ENCODE measurements around the gene RAP1A.
"Not testable (repeated sequence)": the region's sequence is repeated elsewhere in the genome, so short reads cannot be mapped to it uniquely, and the experiment has no call there.

Gene RAP1A

GRCh38 chr1:111598544-111598943 lies 21.0 kb upstream of the RAP1A start:
- DNase-seq (ENCODE audit: low spot score) = no peak

GRCh38 chr1:111599781-111600693 lies 19.6 kb upstream of the RAP1A start:
- DNase-seq (ENCODE audit: low spot score) = peak; percentile 47

- no peak for DNase-seq (ENCODE audit: low spot score)
Measured at GRCh38 chr1:111600886-111601386, 18.7 kb upstream of the RAP1A start.

GRCh38 chr1:111602302-111602701 lies 17.3 kb upstream of the RAP1A start:
- DNase-seq (ENCODE audit: low spot score) = no peak

- DNase-seq (ENCODE audit: low spot score) = no peak
Measured at GRCh38 chr1:111602974-111603373, 16.6 kb upstream of the RAP1A start.

- no peak for DNase-seq (ENCODE audit: low spot score)
Measured at GRCh38 chr1:111603979-111604378, 15.6 kb upstream of the RAP1A start.

- no peak for DNase-seq (ENCODE audit: low spot score)
Measured at GRCh38 chr1:111604931-111605330, 14.7 kb upstream of the RAP1A start.

- no peak for DNase-seq (ENCODE audit: low spot score)
Measured at GRCh38 chr1:111605576-111605975, 14.0 kb upstream of the RAP1A start.

- peak; percentile 49 for DNase-seq (ENCODE audit: low spot score)
Measured at GRCh38 chr1:111606457-111607215, 13.0 kb upstream of the RAP1A start.

- not testable (repeated sequence) for DNase-seq (ENCODE audit: low spot score)
Measured at GRCh38 chr1:111608528-111608927, 11.1 kb upstream of the RAP1A start.

GRCh38 chr1:111611986-111612385 lies 7.6 kb upstream of the RAP1A start:
- DNase-seq (ENCODE audit: low spot score) = peak; percentile 57

GRCh38 chr1:111615870-111616715 lies 3.5 kb upstream of the RAP1A start:
- no peak for DNase-seq (ENCODE audit: low spot score)

- no peak for DNase-seq (ENCODE audit: low spot score)
Measured at GRCh38 chr1:111618081-111618480, 1.5 kb upstream of the RAP1A start.

GRCh38 chr1:111618961-111619634 lies 491 bp upstream of the RAP1A start:
- no peak for DNase-seq (ENCODE audit: low spot score)

- peak; percentile 36 for DNase-seq (ENCODE audit: low spot score)
Measured at GRCh38 chr1:111620441-111620971, 917 bp downstream of the RAP1A start.

- no peak for DNase-seq (ENCODE audit: low spot score)
Measured at GRCh38 chr1:111621050-111621449, 1.5 kb downstream of the RAP1A start.

GRCh38 chr1:111622166-111622565 lies 2.6 kb downstream of the RAP1A start:
- no peak for DNase-seq (ENCODE audit: low spot score)

- no peak for DNase-seq (ENCODE audit: low spot score)
Measured at GRCh38 chr1:111624382-111624781, 4.8 kb downstream of the RAP1A start.

- no peak for DNase-seq (ENCODE audit: low spot score)
Measured at GRCh38 chr1:111625276-111625675, 5.7 kb downstream of the RAP1A start.

- DNase-seq (ENCODE audit: low spot score) = no peak
Measured at GRCh38 chr1:111628153-111628552, 8.6 kb downstream of the RAP1A start.

All from hematopoietic multipotent progenitor cell treated with erythropoietin and hydrocortisone succinate and interleukin-3 and kit ligand, for 17 days (in vitro differentiated cells).